GM19240 (cell line): ENCODE data around the gene TSPOAP1.
"Not testable (repeated sequence)": the region's sequence is repeated elsewhere in the genome, so short reads cannot be mapped to it uniquely, and the experiment has no call there.

Experiments
- DNase-seq: peaks from one replicate; pipeline ENCODE4 v3.0.0; 2011; ENCODE audit warnings: low spot score; ENCODE audit not compliant: insufficient read length

TSPOAP1 gene

GRCh38 chr17:58362368-58363014 is 33.9 kb upstream of the TSPOAP1 start:
- DNase-seq: no peak

DNA sequence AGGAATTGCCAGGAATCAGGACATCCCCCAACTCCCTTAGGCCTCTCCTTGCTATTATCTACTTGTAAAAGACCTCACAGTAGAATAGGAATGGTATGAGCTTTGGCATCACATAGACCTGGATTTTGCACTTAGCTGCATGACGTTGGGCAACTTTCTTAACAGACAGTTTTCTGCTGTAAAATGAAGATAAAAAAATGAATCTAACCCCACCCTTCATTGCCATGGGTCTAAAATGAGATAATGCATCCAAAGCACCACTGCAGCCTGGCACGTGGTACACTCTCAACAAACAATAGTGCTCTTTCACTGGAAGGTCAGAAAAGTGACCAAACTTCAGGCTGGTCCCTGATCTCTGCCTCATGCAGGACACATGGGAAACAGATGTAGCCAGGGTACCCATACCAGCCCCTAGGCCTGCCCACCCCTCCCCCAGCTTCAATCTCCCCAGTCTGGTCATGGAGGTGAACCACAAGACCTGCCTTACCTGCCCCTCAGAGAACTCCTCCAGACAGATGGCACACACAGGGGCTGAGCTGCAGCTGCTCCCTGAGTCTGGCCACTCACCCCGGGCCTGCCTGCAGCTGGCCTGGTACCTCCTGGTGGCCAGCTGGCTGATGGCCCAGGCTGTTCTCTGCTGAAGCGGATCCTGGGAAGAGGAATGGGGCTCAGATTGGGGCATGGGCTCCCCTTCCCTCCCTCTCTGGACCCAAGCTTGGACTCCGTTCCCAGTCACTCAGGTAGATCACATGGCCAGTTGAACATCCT is 31.9 kb upstream of the TSPOAP1 start:
- DNase-seq: no peak

DNA sequence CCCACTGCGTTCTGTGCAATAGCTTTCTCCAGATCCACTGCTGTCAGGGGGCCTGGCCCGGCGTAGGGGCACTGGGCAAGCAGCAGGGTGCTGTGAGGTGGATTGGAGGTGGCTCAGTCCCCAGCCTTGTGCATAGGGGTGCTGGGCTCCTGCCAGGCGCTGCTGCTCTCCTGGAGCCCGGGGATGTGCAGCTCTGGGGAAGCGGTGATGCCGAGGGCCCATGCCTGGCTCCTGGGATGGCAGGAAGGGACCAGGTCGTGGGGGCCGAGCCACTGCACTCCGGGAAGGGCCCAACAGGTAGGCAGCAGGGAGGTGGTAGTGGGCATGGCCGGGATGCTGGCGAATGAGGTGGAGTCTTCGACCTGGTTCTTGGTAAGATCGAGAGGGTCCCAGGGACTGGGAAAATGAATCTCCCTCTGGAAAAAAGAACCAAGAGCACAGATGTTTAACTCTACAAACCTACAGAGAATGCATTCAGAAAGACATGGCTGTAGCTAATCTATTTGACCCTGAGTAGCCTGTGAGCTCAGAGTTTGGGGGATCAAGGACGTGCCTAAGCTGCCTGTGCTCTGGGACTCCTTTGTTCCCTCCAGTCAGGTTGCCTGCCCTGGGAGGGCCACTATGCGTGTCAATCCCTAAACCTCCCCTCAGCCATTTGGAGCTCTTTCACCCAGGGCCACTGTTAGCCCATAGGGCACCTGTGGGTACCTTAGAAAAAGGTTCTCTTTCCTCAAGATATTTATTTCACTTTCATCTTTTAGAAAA is 30.0 kb upstream of the TSPOAP1 start:
- DNase-seq: no peak

GRCh38 chr17:58357312-58358297 is 29.0 kb upstream of the TSPOAP1 start:
- no peak for DNase-seq

GRCh38 chr17:58356231-58356630 is 27.6 kb upstream of the TSPOAP1 start:
- DNase-seq: no peak

DNA sequence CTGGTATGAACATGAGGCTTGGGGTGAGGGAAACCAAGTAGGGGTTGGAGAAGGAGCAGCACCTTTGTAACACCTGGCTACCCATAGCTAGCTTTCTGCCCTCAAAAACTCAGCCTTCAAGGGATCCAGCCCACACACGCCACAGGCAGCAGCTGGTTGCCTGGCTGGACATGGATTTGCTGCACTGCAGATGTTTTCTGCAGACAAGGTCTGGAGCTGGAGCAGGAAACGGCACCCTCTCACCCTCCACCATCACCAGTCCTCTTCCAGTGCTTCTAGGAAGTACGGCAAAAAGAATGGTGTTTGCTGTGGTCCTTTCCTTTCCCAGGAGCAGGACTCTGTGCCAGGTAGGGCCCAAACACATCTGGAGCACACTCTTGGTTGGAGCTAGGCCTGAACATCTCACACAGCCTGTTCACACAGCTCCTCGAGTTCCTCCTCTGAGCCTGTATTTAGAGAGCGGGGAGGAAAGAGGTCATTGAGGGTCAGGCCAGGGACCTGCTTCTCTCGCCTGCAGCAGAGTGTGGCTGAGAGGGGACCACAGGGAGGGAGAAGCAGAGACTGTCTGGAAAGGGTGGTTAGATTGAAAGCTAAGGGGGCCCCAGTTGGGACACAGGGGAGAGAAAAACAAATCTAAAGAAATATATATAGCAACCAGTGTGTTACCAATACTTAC is 26.1 kb upstream of the TSPOAP1 start:
- no peak for DNase-seq

DNA sequence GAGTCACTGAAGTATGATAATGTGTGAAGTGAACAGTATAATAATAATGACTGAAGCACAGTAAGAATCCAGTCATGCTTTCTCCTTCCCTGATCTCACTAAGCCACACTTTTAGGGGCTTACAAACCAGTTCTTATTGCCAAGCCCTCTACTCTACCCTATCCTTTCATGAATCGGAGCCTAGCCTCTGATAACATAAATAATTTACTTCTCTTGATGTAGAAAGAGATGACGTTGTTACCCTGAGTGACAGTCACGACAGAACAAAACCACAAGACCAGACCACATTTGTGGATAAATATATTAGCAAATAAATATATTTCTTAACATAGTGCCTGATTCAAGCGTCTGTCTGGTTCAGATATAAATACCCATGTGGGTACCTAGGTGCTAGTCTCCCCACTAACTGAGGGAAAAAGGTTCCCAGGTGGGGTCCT is 24.8 kb upstream of the TSPOAP1 start:
- no peak for DNase-seq

- DNase-seq: no peak
These were observed 24.2 kb upstream of the TSPOAP1 start for GRCh38 chr17:58352596-58353388.

- DNase-seq: peak; percentile 80
These were observed 23.4 kb upstream of the TSPOAP1 start, which contains the start of gene SUPT4H1 for GRCh38 chr17:58351831-58352595. SUPT4H1 (minus strand) TSS chr17:58352201; CDS start chr17:58352135, 66 bp downstream.

GRCh38 chr17:58351182-58351581 is 22.6 kb upstream of the TSPOAP1 start:
- DNase-seq: no peak

- no peak for DNase-seq
These were observed 19.4 kb upstream of the TSPOAP1 start for GRCh38 chr17:58348038-58348437.

GRCh38 chr17:58345500-58345899 is 16.9 kb upstream of the TSPOAP1 start:
- DNase-seq: no peak

- DNase-seq: no peak
These were observed 16.2 kb upstream of the TSPOAP1 start for GRCh38 chr17:58344791-58345157.

- no peak for DNase-seq
These were observed 15.6 kb upstream of the TSPOAP1 start for GRCh38 chr17:58344047-58344790.

DNA sequence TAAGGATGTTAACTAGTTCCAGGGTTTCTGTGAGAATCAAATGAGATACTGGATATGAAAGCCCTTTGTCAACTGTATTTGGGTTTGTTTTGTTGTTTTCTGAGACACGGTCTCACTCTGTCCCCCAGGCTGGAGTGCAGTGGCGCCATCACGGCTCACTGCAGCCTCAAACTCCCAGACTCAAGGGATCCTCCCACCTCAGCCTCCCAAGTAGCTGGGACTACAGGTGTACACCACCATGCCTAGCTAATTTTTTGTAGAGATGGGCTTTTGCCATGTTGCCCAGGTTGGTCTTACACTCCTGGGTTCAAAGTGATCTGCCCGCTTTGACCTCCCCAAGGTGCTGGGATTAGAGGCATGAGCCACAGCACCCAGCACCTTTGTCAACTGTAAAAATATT is 14.5 kb upstream of the TSPOAP1 start:
- DNase-seq: no peak

DNA sequence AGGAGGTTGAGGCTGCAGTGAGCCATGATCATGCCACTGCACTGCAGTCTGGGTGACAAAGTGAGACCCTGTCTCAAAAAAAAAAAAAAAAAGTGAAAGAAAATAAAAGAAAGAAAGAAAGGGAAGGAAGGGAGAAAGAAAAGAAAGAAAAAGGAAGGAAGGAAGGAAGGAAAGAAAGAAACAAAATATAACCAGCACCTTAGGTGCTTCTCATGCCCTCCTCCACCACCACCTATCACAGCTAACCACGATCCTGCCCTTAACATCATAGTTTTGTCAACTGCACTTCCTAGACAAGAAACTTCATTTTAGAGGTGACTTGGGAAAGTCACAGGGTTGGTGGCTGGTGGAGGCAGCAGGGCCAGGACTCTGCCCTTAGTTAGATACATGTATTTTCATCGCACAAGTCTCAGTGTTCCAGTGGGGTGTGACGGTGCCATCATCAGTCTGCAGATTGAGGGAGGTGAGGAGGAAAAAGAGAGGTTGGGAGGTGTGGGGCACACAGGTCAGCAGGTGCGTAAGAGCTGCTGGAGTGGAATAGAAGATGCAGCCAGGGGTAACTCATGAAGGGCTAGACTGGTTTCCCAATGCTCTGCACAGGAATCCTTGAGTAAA is 13.4 kb upstream of the TSPOAP1 start:
- DNase-seq: no peak

DNA sequence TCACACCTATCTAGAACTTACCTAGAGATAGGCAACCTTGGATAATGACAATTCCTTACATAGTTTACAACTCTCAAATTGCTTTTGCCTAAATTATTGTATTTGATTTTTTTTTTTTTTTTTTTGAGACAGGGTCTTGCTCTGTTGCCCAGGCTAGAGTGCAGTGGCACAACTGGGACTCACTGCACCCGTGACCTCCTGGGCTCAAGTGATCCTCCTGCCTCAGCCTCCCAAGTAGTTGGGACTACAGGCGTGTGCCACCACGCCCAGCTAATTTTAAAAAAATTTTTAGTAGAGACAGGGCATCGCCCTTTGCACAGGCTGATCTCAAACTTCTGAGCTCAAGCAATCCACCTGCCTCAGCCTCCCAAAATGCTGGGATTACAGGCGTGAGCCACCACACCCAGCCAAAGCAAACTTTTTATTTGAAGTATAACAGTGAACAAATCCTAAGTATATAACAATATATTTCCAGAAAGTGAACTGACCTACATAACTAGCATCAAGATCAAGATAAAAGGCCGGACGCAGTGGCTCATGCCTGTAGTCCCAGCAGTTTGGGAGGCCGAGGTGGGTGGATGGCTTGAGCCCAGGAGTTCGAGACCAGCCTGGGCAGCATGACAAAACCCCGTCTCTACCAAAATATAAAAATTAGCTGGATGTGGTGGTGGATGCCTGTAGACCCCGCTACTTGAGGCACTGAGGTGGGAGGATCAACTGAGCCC is 12.7 kb upstream of the TSPOAP1 start:
- DNase-seq: not testable (repeated sequence)
